ENCODE results near the gene C4orf46. TPM values are rescaled to one million over a fixed set of nuclear protein-coding genes. Genes with fewer than 3 reads are reported as not detected.

C4orf46 gene
- polyA plus RNA-seq, 1 donor from 2014 or later: 22.9 TPM

GRCh38 chr4:158671915-158672806 lies 474 bp upstream of the C4orf46 start, which contains the start of gene ETFDH:
TSS of gene ETFDH (plus strand) at chr4:158672296. CDS start at chr4:158672457, 161 bp downstream.
- Histone ChIP-seq H3K9me2 (ENCODE audit: insufficient read depth, low read length) (no peaks in the 10 kb centered on the region), H3K27ac (ENCODE audit: low read length) (peak within 1 kb of the TSS; percentile 85), H3K36me3 (ENCODE audit: insufficient read depth, low read length) (no peaks in the 10 kb centered on the region), H2AFZ (ENCODE audit: low read depth, low read length) (peak within 1 kb of the TSS; percentile 81), H3K9ac (ENCODE audit: low read length) (peak within 1 kb of the TSS; percentile 83), H4K20me1 (ENCODE audit: insufficient read depth) (no peaks in the 10 kb centered on the region), H3K4me2 (ENCODE audit: low read length) (peak within 1 kb of the TSS; percentile 74), H3K27me3 (ENCODE audit: insufficient read depth, low read depth, low read length) (no peaks in the 10 kb centered on the region), H3F3A (ENCODE audit: insufficient read depth, low read length, poor library complexity, severe bottlenecking) (no peaks in the 10 kb centered on the region), H3K4me3 (ENCODE audit: low read length) (peak within 1 kb of the TSS; percentile 85), H3K79me2 (replicated peaks; ENCODE audit: insufficient read depth, low read length) (peaks cover 42% of the 10 kb centered on the region), H3K9me3 (ENCODE audit: low read length) (no peaks in the 10 kb centered on the region)
- TF ChIP-seq EP300 (conservative IDR thresholded peaks at IDR 0.05; ENCODE audit: poor library complexity, severe bottlenecking) (peak; percentile 31), RAD21 (conservative IDR thresholded peaks at IDR 0.05) (peak; percentile 67), SMC3 (conservative IDR thresholded peaks at IDR 0.05; ENCODE audit: poor library complexity) (peak; percentile 51), REST (IDR thresholded peaks at IDR 0.05; ENCODE audit: borderline replicate concordance) (peak; percentile 86), EZH2 (IDR thresholded peaks at IDR 0.05; ENCODE audit: borderline replicate concordance, insufficient read depth, low read length, poor library complexity, severe bottlenecking) (no peak), MXI1 (conservative IDR thresholded peaks at IDR 0.05; ENCODE audit: poor library complexity, severe bottlenecking) (no peak), TAF1 (IDR thresholded peaks at IDR 0.05; ENCODE audit: low read depth) (peak; percentile 88), POLR2AphosphoS5 (IDR thresholded peaks at IDR 0.05) (peak; percentile 88)
- TF ChIP-seq, protein P1, sequence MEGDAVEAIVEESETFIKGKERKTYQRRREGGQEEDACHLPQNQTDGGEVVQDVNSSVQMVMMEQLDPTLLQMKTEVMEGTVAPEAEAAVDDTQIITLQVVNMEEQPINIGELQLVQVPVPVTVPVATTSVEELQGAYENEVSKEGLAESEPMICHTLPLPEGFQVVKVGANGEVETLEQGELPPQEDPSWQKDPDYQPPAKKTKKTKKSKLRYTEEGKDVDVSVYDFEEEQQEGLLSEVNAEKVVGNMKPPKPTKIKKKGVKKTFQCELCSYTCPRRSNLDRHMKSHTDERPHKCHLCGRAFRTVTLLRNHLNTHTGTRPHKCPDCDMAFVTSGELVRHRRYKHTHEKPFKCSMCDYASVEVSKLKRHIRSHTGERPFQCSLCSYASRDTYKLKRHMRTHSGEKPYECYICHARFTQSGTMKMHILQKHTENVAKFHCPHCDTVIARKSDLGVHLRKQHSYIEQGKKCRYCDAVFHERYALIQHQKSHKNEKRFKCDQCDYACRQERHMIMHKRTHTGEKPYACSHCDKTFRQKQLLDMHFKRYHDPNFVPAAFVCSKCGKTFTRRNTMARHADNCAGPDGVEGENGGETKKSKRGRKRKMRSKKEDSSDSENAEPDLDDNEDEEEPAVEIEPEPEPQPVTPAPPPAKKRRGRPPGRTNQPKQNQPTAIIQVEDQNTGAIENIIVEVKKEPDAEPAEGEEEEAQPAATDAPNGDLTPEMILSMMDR (IDR thresholded peaks at IDR 0.05; ENCODE audit: poor library complexity, severe bottlenecking): peak; percentile 89

DNA sequence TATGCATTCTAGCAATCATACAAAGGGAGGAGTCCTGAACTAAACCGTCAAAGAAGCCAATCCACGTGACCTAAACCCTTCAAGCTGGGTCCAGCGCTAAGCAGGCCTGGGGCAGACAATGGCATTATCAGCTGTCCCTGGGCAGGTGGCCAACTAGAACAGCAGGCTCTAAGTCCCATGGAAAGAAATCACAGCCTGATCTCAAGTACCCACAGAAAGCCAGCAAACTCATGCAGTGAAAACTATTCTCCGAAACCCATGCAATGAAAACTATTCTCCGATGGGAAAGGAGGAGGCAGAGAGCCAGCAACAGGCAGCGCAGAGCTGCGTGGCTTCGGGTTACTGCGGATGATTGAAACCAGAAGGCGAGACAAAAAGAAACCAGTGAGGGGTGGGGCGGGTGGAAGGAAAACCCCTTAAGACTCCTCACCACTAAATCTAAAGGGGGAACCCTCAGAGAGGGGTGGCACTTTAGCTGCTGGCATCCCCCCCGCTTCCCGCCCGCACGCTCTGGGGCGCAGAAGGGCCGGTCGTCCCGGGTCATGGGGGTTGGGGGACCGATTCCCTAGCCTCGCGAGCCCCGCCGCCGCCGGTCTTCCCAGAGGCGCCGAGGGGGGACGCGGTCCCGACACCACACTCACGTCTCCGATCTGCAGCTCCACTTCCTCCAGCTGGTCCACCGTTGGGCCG lies 567 bp downstream of the C4orf46 start:
- H3K9me3 ChIP-seq (ENCODE audit: low read length): no peaks in the 10 kb centered on the region
- H3K27me3 ChIP-seq (ENCODE audit: insufficient read depth, low read depth, low read length): no peaks in the 10 kb centered on the region
- H3K27ac ChIP-seq (ENCODE audit: low read length): peak overlapping the region; percentile 81
- no peaks in the 10 kb centered on the region for H4K20me1 ChIP-seq (ENCODE audit: insufficient read depth)
- peaks cover 43% of the 10 kb centered on the region for H3K79me2 ChIP-seq (replicated peaks; ENCODE audit: insufficient read depth, low read length)
- TF ChIP-seq SMC3 (conservative IDR thresholded peaks at IDR 0.05; ENCODE audit: poor library complexity): no peak
- TF ChIP-seq REST (IDR thresholded peaks at IDR 0.05; ENCODE audit: borderline replicate concordance): peak; percentile 21
- TF ChIP-seq EP300 (conservative IDR thresholded peaks at IDR 0.05; ENCODE audit: poor library complexity, severe bottlenecking): no peak
- no peak for TF ChIP-seq MXI1 (conservative IDR thresholded peaks at IDR 0.05; ENCODE audit: poor library complexity, severe bottlenecking)
- TF ChIP-seq, protein P1 (IDR thresholded peaks at IDR 0.05; ENCODE audit: poor library complexity, severe bottlenecking): no peak
- no peaks in the 10 kb centered on the region for H3K9me2 ChIP-seq (ENCODE audit: insufficient read depth, low read length)
- no peaks in the 10 kb centered on the region for H3F3A ChIP-seq (ENCODE audit: insufficient read depth, low read length, poor library complexity, severe bottlenecking)
- H3K4me3 ChIP-seq (ENCODE audit: low read length): peak overlapping the region; percentile 85
- H2AFZ ChIP-seq (ENCODE audit: low read depth, low read length): peak overlapping the region; percentile 81
- peak overlapping the region; percentile 74 for H3K4me2 ChIP-seq (ENCODE audit: low read length)
- no peaks in the 10 kb centered on the region for H3K36me3 ChIP-seq (ENCODE audit: insufficient read depth, low read length)
- peak overlapping the region; percentile 80 for H3K9ac ChIP-seq (ENCODE audit: low read length)
